ENCODE measurements around the gene KRTDAP. TPM values are rescaled to one million over a fixed set of nuclear protein-coding genes. Genes with fewer than 3 reads are reported as not detected.
"Not testable (repeated sequence)": the region's sequence is repeated elsewhere in the genome, so short reads cannot be mapped to it uniquely, and the experiment has no call there.

KRTDAP gene
- total and polyA plus RNA-seq, 9 of the 15 experiments (the other 6 are each of a cell fraction or from before 2014, with no cell fraction given), result not detected

DNA sequence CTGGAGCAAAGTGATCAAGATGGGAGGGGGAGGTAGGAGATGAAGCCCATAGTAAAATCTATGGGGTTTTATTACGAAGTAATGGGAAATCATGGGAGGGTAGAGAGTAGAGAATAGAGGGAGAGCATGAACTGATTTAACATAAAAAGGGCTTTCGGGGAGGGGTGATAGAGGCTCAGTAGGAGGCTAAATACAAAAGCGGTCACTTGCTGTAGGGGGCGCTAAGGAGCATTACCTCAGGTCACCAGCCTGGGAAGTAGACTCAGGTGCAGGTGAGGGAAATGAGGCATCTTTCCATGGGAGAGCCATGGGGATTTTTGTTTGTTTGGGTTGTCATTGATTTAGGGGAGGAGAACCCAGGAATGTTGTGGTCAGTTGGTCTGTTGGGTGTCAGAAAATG is 14.1 kb downstream of the KRTDAP start:
- Histone ChIP-seq H2AFZ (ENCODE audit: low read depth, low read length) (no peak overlapping the region), H3K27me3 (ENCODE audit: control insufficient read depth in 2 of 2, insufficient read depth in 2 of 2, low read length in 2 of 2) (peaks cover 4 to 20% of the 10 kb centered on the region in 2 experiments; a peak in 4 of 5 replicates), H3K4me2 (ENCODE audit: insufficient read depth, low read length) (no peak overlapping the region), H3K9ac (ENCODE audit: insufficient read depth in 1 of 2, low read depth in 2 of 2, low read length in 2 of 2) (no peak overlapping the region), H3K79me2 (ENCODE audit: control insufficient read depth, insufficient read depth, low read length) (no peaks in the 10 kb centered on the region), H3K4me1 (replicated peaks in 1 of 2; ENCODE audit: control insufficient read depth in 2 of 2, insufficient read depth in 2 of 2, low read length in 2 of 2) (no peaks in the 10 kb centered on the region), H4K20me1 (replicated peaks; ENCODE audit: control insufficient read depth, insufficient read depth, low read length) (peaks cover 6% of the 10 kb centered on the region; the same call in 1 of the 2 replicates), H3K27ac (ENCODE audit: extremely low read depth, low read depth, low read length) (no peak overlapping the region), H3K4me3 (no peak overlapping the region), H3K9me1 (ENCODE audit: control insufficient read depth, insufficient read depth, low read length) (no peaks in the 10 kb centered on the region), H3K36me3 (ENCODE audit: control insufficient read depth, insufficient read depth, low read length) (no peaks in the 10 kb centered on the region), H3K9me3 (replicated peaks; ENCODE audit: control insufficient read depth, insufficient read depth, low read depth, low read length) (no peaks in the 10 kb centered on the region)
- WGBS (ENCODE audit: insufficient coverage, low coverage, missing lambda C conversion rate), result 7% methylated on average over 4 of the region's 4 CpGs
- peak; percentile 49 to 71 (median 60) for DNase-seq (ENCODE audit: extremely low read depth in 1 of 4, low spot score in 3 of 4)
- FAIRE-seq, result no peak
- POLR2A ChIA-PET, result no interaction called here
- intact Hi-C loops (cut with micrococcal nuclease) (no loop called here), in situ Hi-C loops (cut with MboI) (no loop called here)
- no TSS peak for BruUV-seq (replicated peaks)
- CTCF ChIA-PET (ENCODE audit: low intra/inter-chr PET ratio), result no interaction called here
- peak; percentile 83 for ATAC-seq
- TF ChIP-seq, protein P1, sequence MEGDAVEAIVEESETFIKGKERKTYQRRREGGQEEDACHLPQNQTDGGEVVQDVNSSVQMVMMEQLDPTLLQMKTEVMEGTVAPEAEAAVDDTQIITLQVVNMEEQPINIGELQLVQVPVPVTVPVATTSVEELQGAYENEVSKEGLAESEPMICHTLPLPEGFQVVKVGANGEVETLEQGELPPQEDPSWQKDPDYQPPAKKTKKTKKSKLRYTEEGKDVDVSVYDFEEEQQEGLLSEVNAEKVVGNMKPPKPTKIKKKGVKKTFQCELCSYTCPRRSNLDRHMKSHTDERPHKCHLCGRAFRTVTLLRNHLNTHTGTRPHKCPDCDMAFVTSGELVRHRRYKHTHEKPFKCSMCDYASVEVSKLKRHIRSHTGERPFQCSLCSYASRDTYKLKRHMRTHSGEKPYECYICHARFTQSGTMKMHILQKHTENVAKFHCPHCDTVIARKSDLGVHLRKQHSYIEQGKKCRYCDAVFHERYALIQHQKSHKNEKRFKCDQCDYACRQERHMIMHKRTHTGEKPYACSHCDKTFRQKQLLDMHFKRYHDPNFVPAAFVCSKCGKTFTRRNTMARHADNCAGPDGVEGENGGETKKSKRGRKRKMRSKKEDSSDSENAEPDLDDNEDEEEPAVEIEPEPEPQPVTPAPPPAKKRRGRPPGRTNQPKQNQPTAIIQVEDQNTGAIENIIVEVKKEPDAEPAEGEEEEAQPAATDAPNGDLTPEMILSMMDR (IDR thresholded peaks at IDR 0.05 in 2 of 3, conservative IDR thresholded peaks at IDR 0.05 in 1 of 3; ENCODE audit: insufficient read depth in 2 of 3, low read depth in 1 of 3, low read length in 3 of 3), result peak; percentile 55 to 75 (median 56)
- TF ChIP-seq DNMT1 (IDR thresholded peaks at IDR 0.05), result no peak

GRCh38 chr19:35474594-35474993 is 15.7 kb downstream of the KRTDAP start:
- H3K36me3 ChIP-seq (ENCODE audit: control insufficient read depth, insufficient read depth, low read length); H3K9ac ChIP-seq (ENCODE audit: insufficient read depth in 1 of 2, low read depth in 2 of 2, low read length in 2 of 2); H3K9me1 ChIP-seq (ENCODE audit: control insufficient read depth, insufficient read depth, low read length); CTCF ChIA-PET (ENCODE audit: low intra/inter-chr PET ratio); FAIRE-seq; in situ Hi-C loops (cut with MboI); H3K9me3 ChIP-seq (replicated peaks; ENCODE audit: control insufficient read depth, insufficient read depth, low read depth, low read length); H3K27ac ChIP-seq (ENCODE audit: extremely low read depth, low read depth, low read length); intact Hi-C loops (cut with micrococcal nuclease); H3K4me2 ChIP-seq (ENCODE audit: insufficient read depth, low read length); H3K4me1 ChIP-seq (replicated peaks in 1 of 2; ENCODE audit: control insufficient read depth in 2 of 2, insufficient read depth in 2 of 2, low read length in 2 of 2); H4K20me1 ChIP-seq (replicated peaks; ENCODE audit: control insufficient read depth, insufficient read depth, low read length); BruUV-seq (replicated peaks); H3K79me2 ChIP-seq (ENCODE audit: control insufficient read depth, insufficient read depth, low read length); H3K4me3 ChIP-seq; H2AFZ ChIP-seq (ENCODE audit: low read depth, low read length); ATAC-seq: not testable (repeated sequence)
- POLR2A ChIA-PET, result interaction anchor here (1.1 kb wide), 1 partner anchor 14 kb away, joined by 3 read pairs; no protein-coding TSS in a partner anchor
- H3K27me3 ChIP-seq (ENCODE audit: control insufficient read depth in 2 of 2, insufficient read depth in 2 of 2, low read length in 2 of 2), result peaks cover 4 to 20% of the 10 kb centered on the region in 2 experiments; a peak in 4 of 5 replicates
- peak in 1 of 4 experiments; percentile 13 for DNase-seq (ENCODE audit: extremely low read depth in 1 of 4, low spot score in 3 of 4)
- peak; percentile 82 to 85 for TF ChIP-seq NRF1 (conservative IDR thresholded peaks at IDR 0.05 in 1 of 2, IDR thresholded peaks at IDR 0.05 in 1 of 2)
- 3% methylated on average over 5 of the region's 7 CpGs for WGBS (ENCODE audit: insufficient coverage, low coverage, missing lambda C conversion rate)

Measured in K562 (cell line).